H1 (cell line): ENCODE measurements around the gene CDC42.

Experiments used
- ASH2L ChIP-seq: fragments of 200-600, 300-600 bp; sonication (generic); IDR thresholded peaks from one replicate; pipeline ENCODE4 v1.7.1; 2017; ENCODE audit warnings: low read length
- EZH2 ChIP-seq: fragments of 200-600 bp; sonication (generic); IDR thresholded peaks from 2 replicates; pipeline ENCODE4 v1.7.1; 2012; ENCODE audit warnings: low read depth, mild to moderate bottlenecking, moderate library complexity, low read length, inconsistent platforms; ENCODE audit not compliant: severe bottlenecking
- FOSL1 ChIP-seq: IDR thresholded peaks from 2 replicates; pipeline ENCODE4 v1.6.1; 2011; ENCODE audit warnings: mild to moderate bottlenecking, low read depth, low read length, moderate library complexity; ENCODE audit not compliant: insufficient read depth
- GABPA ChIP-seq: IDR thresholded peaks from 2 replicates; pipeline ENCODE4 v1.6.1; 2011; ENCODE audit warnings: mild to moderate bottlenecking, low read length, moderate library complexity, borderline replicate concordance; ENCODE audit not compliant: insufficient read depth
- JUND ChIP-seq: IDR thresholded peaks from 2 replicates; pipeline ENCODE4 v1.6.1; 2011; ENCODE audit warnings: mild to moderate bottlenecking, improper control_type of control experiment, low read length
- KDM1A ChIP-seq: fragments of 200-600, 300-600 bp; sonication (generic); IDR thresholded peaks from 2 replicates; pipeline ENCODE4 v1.7.1; 2016; ENCODE audit warnings: mild to moderate bottlenecking, low read length, borderline replicate concordance
- NRF1 ChIP-seq: IDR thresholded peaks from 2 replicates; pipeline ENCODE4 v1.6.1; 2011; ENCODE audit warnings: mild to moderate bottlenecking, low read depth, low read length, improper control_type of control experiment
- POLR2A ChIP-seq, 2 experiments: IDR thresholded peaks; 1 replicate in 1 of 2; 2 replicates in 1 of 2; pipeline ENCODE4 v1.6.1; 2011; ENCODE audit warnings: low read depth in 2 of 2, low read length in 2 of 2, mild to moderate bottlenecking in 2 of 2; ENCODE audit errors: control extremely low read depth in 1 of 2
- SIRT6 ChIP-seq: IDR thresholded peaks from one replicate; pipeline ENCODE4 v1.7.1; 2012; ENCODE audit warnings: low read length, inconsistent platforms
- SP4 ChIP-seq: IDR thresholded peaks from 2 replicates; pipeline ENCODE4 v1.6.1; 2012; ENCODE audit warnings: low read length, inconsistent platforms
- TBP ChIP-seq: IDR thresholded peaks from 2 replicates; pipeline ENCODE4 v1.6.1; 2011; ENCODE audit warnings: low read depth, low read length, improper control_type of control experiment
- TCF12 ChIP-seq: IDR thresholded peaks from 2 replicates; pipeline ENCODE4 v1.6.1; 2011; ENCODE audit warnings: low read depth, mild to moderate bottlenecking, low read length
- TF ChIP-seq, protein P1 (sequence below), 3 experiments: IDR thresholded peaks; 1 replicate in 2 of 3; 2 replicates in 1 of 3; pipeline versions ENCODE4 v1.5.1 to v1.6.1; 2011; ENCODE audit warnings: low read length in 3 of 3, mild to moderate bottlenecking in 3 of 3, inconsistent platforms in 2 of 3, low read depth in 1 of 3, moderate library complexity in 1 of 3; ENCODE audit not compliant: insufficient read depth in 1 of 3; ENCODE audit errors: control extremely low read depth in 1 of 3
- TF ChIP-seq, protein P2 (sequence below): IDR thresholded peaks from 2 replicates; pipeline ENCODE4 v1.6.1; 2012; ENCODE audit warnings: low read length, inconsistent platforms

DNA sequence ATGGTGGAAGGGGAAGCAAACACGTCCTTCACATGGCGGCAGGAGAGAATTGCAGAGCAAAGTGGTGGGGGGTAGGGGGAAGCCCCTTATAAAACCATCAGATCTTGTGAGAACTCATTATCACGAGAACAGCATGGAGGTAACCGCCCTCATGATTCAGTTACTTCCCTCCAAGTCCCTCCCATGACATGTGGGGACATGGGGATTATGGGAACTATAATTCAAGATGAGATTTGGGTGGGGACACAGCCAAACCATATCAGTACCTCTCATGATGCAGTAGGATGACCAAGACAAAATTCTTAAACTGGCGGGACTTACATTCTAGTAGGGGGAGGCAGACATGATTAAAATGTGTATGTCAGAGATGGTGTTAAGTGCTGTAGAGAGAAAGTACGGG is 51.6 kb downstream of the CDC42 start:
- TF ChIP-seq JUND (no peak), GABPA (no peak), NRF1 (no peak), KDM1A (no peak), SIRT6 (no peak), TBP (no peak), ASH2L (no peak), TCF12 (no peak), FOSL1 (no peak), EZH2 (no peak), SP4 (no peak), POLR2A (IDR thresholded peaks at IDR 0.05; ENCODE audit: control extremely low read depth in 1 of 2, low read depth in 2 of 2, low read length in 2 of 2) (no peak)
- TF ChIP-seq, protein P1, sequence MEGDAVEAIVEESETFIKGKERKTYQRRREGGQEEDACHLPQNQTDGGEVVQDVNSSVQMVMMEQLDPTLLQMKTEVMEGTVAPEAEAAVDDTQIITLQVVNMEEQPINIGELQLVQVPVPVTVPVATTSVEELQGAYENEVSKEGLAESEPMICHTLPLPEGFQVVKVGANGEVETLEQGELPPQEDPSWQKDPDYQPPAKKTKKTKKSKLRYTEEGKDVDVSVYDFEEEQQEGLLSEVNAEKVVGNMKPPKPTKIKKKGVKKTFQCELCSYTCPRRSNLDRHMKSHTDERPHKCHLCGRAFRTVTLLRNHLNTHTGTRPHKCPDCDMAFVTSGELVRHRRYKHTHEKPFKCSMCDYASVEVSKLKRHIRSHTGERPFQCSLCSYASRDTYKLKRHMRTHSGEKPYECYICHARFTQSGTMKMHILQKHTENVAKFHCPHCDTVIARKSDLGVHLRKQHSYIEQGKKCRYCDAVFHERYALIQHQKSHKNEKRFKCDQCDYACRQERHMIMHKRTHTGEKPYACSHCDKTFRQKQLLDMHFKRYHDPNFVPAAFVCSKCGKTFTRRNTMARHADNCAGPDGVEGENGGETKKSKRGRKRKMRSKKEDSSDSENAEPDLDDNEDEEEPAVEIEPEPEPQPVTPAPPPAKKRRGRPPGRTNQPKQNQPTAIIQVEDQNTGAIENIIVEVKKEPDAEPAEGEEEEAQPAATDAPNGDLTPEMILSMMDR (IDR thresholded peaks at IDR 0.05; ENCODE audit: control extremely low read depth in 1 of 3, insufficient read depth in 1 of 3, low read depth in 1 of 3, low read length in 3 of 3): no peak
- TF ChIP-seq, protein P2, sequence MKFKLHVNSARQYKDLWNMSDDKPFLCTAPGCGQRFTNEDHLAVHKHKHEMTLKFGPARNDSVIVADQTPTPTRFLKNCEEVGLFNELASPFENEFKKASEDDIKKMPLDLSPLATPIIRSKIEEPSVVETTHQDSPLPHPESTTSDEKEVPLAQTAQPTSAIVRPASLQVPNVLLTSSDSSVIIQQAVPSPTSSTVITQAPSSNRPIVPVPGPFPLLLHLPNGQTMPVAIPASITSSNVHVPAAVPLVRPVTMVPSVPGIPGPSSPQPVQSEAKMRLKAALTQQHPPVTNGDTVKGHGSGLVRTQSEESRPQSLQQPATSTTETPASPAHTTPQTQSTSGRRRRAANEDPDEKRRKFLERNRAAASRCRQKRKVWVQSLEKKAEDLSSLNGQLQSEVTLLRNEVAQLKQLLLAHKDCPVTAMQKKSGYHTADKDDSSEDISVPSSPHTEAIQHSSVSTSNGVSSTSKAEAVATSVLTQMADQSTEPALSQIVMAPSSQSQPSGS: no peak
